Measurements from ENCODE around the gene MAGOHB.

- no peak for TF ChIP-seq EZH2 (IDR thresholded peaks at IDR 0.05; ENCODE audit: borderline replicate concordance, low read length)
- TF ChIP-seq, protein P1, sequence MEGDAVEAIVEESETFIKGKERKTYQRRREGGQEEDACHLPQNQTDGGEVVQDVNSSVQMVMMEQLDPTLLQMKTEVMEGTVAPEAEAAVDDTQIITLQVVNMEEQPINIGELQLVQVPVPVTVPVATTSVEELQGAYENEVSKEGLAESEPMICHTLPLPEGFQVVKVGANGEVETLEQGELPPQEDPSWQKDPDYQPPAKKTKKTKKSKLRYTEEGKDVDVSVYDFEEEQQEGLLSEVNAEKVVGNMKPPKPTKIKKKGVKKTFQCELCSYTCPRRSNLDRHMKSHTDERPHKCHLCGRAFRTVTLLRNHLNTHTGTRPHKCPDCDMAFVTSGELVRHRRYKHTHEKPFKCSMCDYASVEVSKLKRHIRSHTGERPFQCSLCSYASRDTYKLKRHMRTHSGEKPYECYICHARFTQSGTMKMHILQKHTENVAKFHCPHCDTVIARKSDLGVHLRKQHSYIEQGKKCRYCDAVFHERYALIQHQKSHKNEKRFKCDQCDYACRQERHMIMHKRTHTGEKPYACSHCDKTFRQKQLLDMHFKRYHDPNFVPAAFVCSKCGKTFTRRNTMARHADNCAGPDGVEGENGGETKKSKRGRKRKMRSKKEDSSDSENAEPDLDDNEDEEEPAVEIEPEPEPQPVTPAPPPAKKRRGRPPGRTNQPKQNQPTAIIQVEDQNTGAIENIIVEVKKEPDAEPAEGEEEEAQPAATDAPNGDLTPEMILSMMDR (IDR thresholded peaks at IDR 0.05; ENCODE audit: low read length), result no peak
Observed at GRCh38 chr12:10582704-10583103, 30.7 kb downstream of the MAGOHB start.
